ENCODE results near the gene TNFRSF1B. TPM values are rescaled to one million over a fixed set of nuclear protein-coding genes. Genes with fewer than 3 reads are reported as not detected.
A peak's percentile ranks its signal among the peaks of the same experiment; 100 is the strongest.

Gene TNFRSF1B
- total and polyA plus RNA-seq, 9 of the 15 experiments (the other 6 are each of a cell fraction or from before 2014, with no cell fraction given): 8.8 to 91.3 (median 36.0) TPM

- peak; percentile 13; the same call in 1 of the 2 replicates for TF ChIP-seq ZNF12 (CRISPR knock-in tag; IDR thresholded peaks at IDR 0.05)
- no peak for TF ChIP-seq STAT5B (CRISPR knock-in tag; IDR thresholded peaks at IDR 0.05)
- no peak for TF ChIP-seq TBP (optimal IDR thresholded peaks at IDR 0.05; ENCODE audit: low read depth, low read length)
- TF ChIP-seq ZNF212 (CRISPR knock-in tag; IDR thresholded peaks at IDR 0.05): no peak
- no peak for TF ChIP-seq POLR2AphosphoS2 (IDR thresholded peaks at IDR 0.05; ENCODE audit: low read length)
- no peak for TF ChIP-seq TAF1 (IDR thresholded peaks at IDR 0.05; ENCODE audit: control insufficient read depth, extremely low read depth, insufficient read depth, low read length, severe bottlenecking)
- TF ChIP-seq CHCHD3 (CRISPR knock-in tag; IDR thresholded peaks at IDR 0.05): no peak
- TF ChIP-seq RNF219 (CRISPR knock-in tag; IDR thresholded peaks at IDR 0.05): no peak
- no peak for TF ChIP-seq E2F3 (CRISPR knock-in tag; IDR thresholded peaks at IDR 0.05)
- TF ChIP-seq ZNF644 (tag; IDR thresholded peaks at IDR 0.05; ENCODE audit: low read depth): no peak
- TF ChIP-seq ZNF316 (IDR thresholded peaks at IDR 0.05): peak; percentile 64
- TF ChIP-seq SMARCC2 (IDR thresholded peaks at IDR 0.05; ENCODE audit: low read depth): no peak
- TF ChIP-seq NELFE (IDR thresholded peaks at IDR 0.05; ENCODE audit: insufficient read depth, insufficient read length): no peak
- peak; percentile 22; the same call in 1 of the 2 replicates for TF ChIP-seq C11orf30 (IDR thresholded peaks at IDR 0.05; ENCODE audit: low read depth)
- no peak for TF ChIP-seq FOS (IDR thresholded peaks at IDR 0.05; ENCODE audit: extremely low read depth, insufficient read length)
- TF ChIP-seq TSC22D4 (tag; IDR thresholded peaks at IDR 0.05): no peak
- no peak for TF ChIP-seq STAT5A (IDR thresholded peaks at IDR 0.05; ENCODE audit: borderline replicate concordance, low read length)
- TF ChIP-seq KLF1 (tag; IDR thresholded peaks at IDR 0.05): no peak
- TF ChIP-seq L3MBTL2 (IDR thresholded peaks at IDR 0.05): peak; percentile 45
- no peak for TF ChIP-seq ZNF217 (CRISPR knock-in tag; IDR thresholded peaks at IDR 0.05)
- TF ChIP-seq ZBTB1 (CRISPR knock-in tag; IDR thresholded peaks at IDR 0.05; ENCODE audit: borderline replicate concordance, low read depth): no peak
- peak; percentile 23; the same call in 1 of the 2 replicates for TF ChIP-seq CTBP1 (IDR thresholded peaks at IDR 0.05; ENCODE audit: borderline replicate concordance)
These were observed 18.4 kb upstream of the TNFRSF1B start (continued) for GRCh38 chr1:12148160-12148957.
